HL-60/S4 treated with phorbol 12-myristate 13-acetate at 8.2 ng/mL for 4 days and 3 days (cell line): ENCODE data around the gene PLD1.

Experiments used
- in situ Hi-C: fragments of 300-500 bp; cut with MboI; formaldehyde crosslinking; loops from 2 replicates; pipeline ENCODE4 v1.15.0; 2022; ENCODE audit warnings: low sequenced_read_pairs

The PLD1 gene

GRCh38 chr3:171774521-171774920, 35.8 kb downstream of the PLD1 start:
- in situ Hi-C loops = no loop called here

GRCh38 chr3:171772427-171773056, 37.7 kb downstream of the PLD1 start:
- in situ Hi-C loops = no loop called here

GRCh38 chr3:171770689-171771620, 39.3 kb downstream of the PLD1 start:
- in situ Hi-C loops = no loop called here

- in situ Hi-C loops = no loop called here
These were observed 40.8 kb downstream of the PLD1 start for GRCh38 chr3:171769461-171769860.

- in situ Hi-C loops = no loop called here
These were observed 41.3 kb downstream of the PLD1 start for GRCh38 chr3:171768986-171769385.

GRCh38 chr3:171768281-171768900, 41.9 kb downstream of the PLD1 start:
- in situ Hi-C loops = no loop called here

- in situ Hi-C loops = no loop called here
These were observed 44.8 kb downstream of the PLD1 start for GRCh38 chr3:171765511-171765887.

- in situ Hi-C loops = no loop called here
These were observed 46.9 kb downstream of the PLD1 start for GRCh38 chr3:171763392-171763791.

GRCh38 chr3:171760477-171760876, 49.8 kb downstream of the PLD1 start:
- in situ Hi-C loops = no loop called here

- in situ Hi-C loops = no loop called here
These were observed 52.2 kb downstream of the PLD1 start for GRCh38 chr3:171758109-171758508.

- in situ Hi-C loops = no loop called here
These were observed 52.8 kb downstream of the PLD1 start for GRCh38 chr3:171757361-171758034.

- in situ Hi-C loops = no loop called here
These were observed 54.6 kb downstream of the PLD1 start for GRCh38 chr3:171755656-171756055.

GRCh38 chr3:171755015-171755589, 55.2 kb downstream of the PLD1 start:
- in situ Hi-C loops = no loop called here

- in situ Hi-C loops = no loop called here
These were observed 56.4 kb downstream of the PLD1 start for GRCh38 chr3:171753665-171754408.

- in situ Hi-C loops = no loop called here
These were observed 57.2 kb downstream of the PLD1 start for GRCh38 chr3:171753025-171753472.

- in situ Hi-C loops = no loop called here
These were observed 58.0 kb downstream of the PLD1 start for GRCh38 chr3:171752329-171752728.

- in situ Hi-C loops = no loop called here
These were observed 61.2 kb downstream of the PLD1 start for GRCh38 chr3:171749124-171749523.

- in situ Hi-C loops = no loop called here
These were observed 62.0 kb downstream of the PLD1 start for GRCh38 chr3:171748064-171748924.

GRCh38 chr3:171747223-171747920, 62.9 kb downstream of the PLD1 start:
- in situ Hi-C loops = no loop called here
